HepG2 (cell line): ENCODE results near the gene SLX9. TPM values are rescaled to one million over a fixed set of nuclear protein-coding genes. Genes with fewer than 3 reads are reported as not detected.

Experiments used
- AFF4 ChIP-seq: sonication (generic); formaldehyde crosslinking; IDR thresholded peaks from 2 replicates; pipeline ENCODE4 v1.4.0; 2020; ENCODE audit warnings: missing genetic modification reagents
- CEBPG ChIP-seq: IDR thresholded peaks from 2 replicates; pipeline ENCODE4 v1.6.1; 2016
- HCFC1 ChIP-seq: fragments of 150-350 bp; IDR thresholded peaks from 2 replicates; pipeline ENCODE4 v1.6.1; 2014; ENCODE audit warnings: low read depth, low read length
- HMG20A ChIP-seq: IDR thresholded peaks from 2 replicates; pipeline ENCODE4 v1.6.1; 2016; ENCODE audit warnings: borderline replicate concordance
- MED8 ChIP-seq: sonication (generic); formaldehyde crosslinking; IDR thresholded peaks from 2 replicates; pipeline ENCODE4 v1.8.1; 2023; ENCODE audit warnings: mild to moderate bottlenecking, missing genetic modification reagents; ENCODE audit not compliant: insufficient replicate concordance
- MEIS1 ChIP-seq: sonication (generic); formaldehyde crosslinking; IDR thresholded peaks from 2 replicates; pipeline ENCODE4 v1.9.0; 2021; ENCODE audit warnings: mild to moderate bottlenecking, missing genetic modification reagents, moderate library complexity, borderline replicate concordance
- NPAS2 ChIP-seq: sonication (generic); formaldehyde crosslinking; IDR thresholded peaks from 2 replicates; pipeline ENCODE4 v1.8.0; 2022; ENCODE audit warnings: mild to moderate bottlenecking, missing genetic modification reagents, borderline replicate concordance
- PHB2 ChIP-seq: fragments of 450-650 bp; IDR thresholded peaks from 2 replicates; pipeline ENCODE4 v1.6.1; 2018; ENCODE audit not compliant: partially characterized antibody
- POGZ ChIP-seq: sonication (generic); formaldehyde crosslinking; IDR thresholded peaks from 2 replicates; pipeline ENCODE4 v1.4.0; 2020; ENCODE audit warnings: mild to moderate bottlenecking, missing genetic modification reagents
- RARA ChIP-seq: IDR thresholded peaks from 2 replicates; pipeline ENCODE4 v1.6.1; 2016; ENCODE audit warnings: missing genetic modification reagents, missing compliant biosample characterization
- RFX1 ChIP-seq: fragments of 450-650 bp; IDR thresholded peaks from 2 replicates; pipeline ENCODE4 v1.6.1; 2017
- YEATS2 ChIP-seq: sonication (generic); formaldehyde crosslinking; IDR thresholded peaks from 2 replicates; pipeline ENCODE4 v1.4.0; 2020; ENCODE audit warnings: missing genetic modification reagents, borderline replicate concordance
- ZBTB1 ChIP-seq: sonication (generic); formaldehyde crosslinking; IDR thresholded peaks from 2 replicates; pipeline ENCODE4 v1.4.0; 2020; ENCODE audit warnings: missing genetic modification reagents, borderline replicate concordance
- ZFP37 ChIP-seq: sonication (generic); formaldehyde crosslinking; IDR thresholded peaks from 2 replicates; pipeline ENCODE4 v1.4.0; 2020; ENCODE audit warnings: missing genetic modification reagents, borderline replicate concordance
- ZFY ChIP-seq: sonication (generic); formaldehyde crosslinking; IDR thresholded peaks from 2 replicates; pipeline ENCODE4 v1.4.0; 2020; ENCODE audit warnings: missing genetic modification reagents
- ZKSCAN1 ChIP-seq: fragments of 150-350 bp; IDR thresholded peaks from 2 replicates; pipeline ENCODE4 v1.6.1; 2014; ENCODE audit warnings: low read length
- ZNF230 ChIP-seq: sonication (generic); formaldehyde crosslinking; IDR thresholded peaks from 2 replicates; pipeline ENCODE4 v1.4.0; 2020; ENCODE audit warnings: mild to moderate bottlenecking, missing genetic modification reagents
- ZNF251 ChIP-seq: sonication (generic); formaldehyde crosslinking; IDR thresholded peaks from 2 replicates; pipeline ENCODE4 v1.9.0; 2021; ENCODE audit warnings: mild to moderate bottlenecking, missing genetic modification reagents
- ZNF446 ChIP-seq: sonication (generic); formaldehyde crosslinking; IDR thresholded peaks from 2 replicates; pipeline ENCODE4 v1.5.0; 2020; ENCODE audit warnings: mild to moderate bottlenecking, missing genetic modification reagents
- ZNF556 ChIP-seq: sonication (generic); formaldehyde crosslinking; IDR thresholded peaks from 2 replicates; pipeline ENCODE4 v1.4.0; 2020; ENCODE audit warnings: mild to moderate bottlenecking, missing genetic modification reagents, borderline replicate concordance
- ZNF781 ChIP-seq: sonication (generic); formaldehyde crosslinking; IDR thresholded peaks from 2 replicates; pipeline ENCODE4 v1.5.1; 2020; ENCODE audit warnings: borderline replicate concordance, mild to moderate bottlenecking, missing genetic modification reagents; ENCODE audit errors: not compliant biosample characterization
- ZNF883 ChIP-seq: sonication (generic); formaldehyde crosslinking; IDR thresholded peaks from 2 replicates; pipeline ENCODE4 v1.5.1; 2020; ENCODE audit warnings: mild to moderate bottlenecking, missing genetic modification reagents; ENCODE audit errors: not compliant biosample characterization
- polyA plus RNA-seq, 8 experiments: library from polyadenylated mRNA; depleted of rRNA in 3 of 8; stranded (reverse) in 7 of 8; unstranded in 1 of 8; fragments of >200 nt; fragmentation: Illumina TruSeq in 4 of 8; extraction: Trizol in 4 of 8; gene quantifications; 2 replicates each; pipeline versions ENCODE4 v1.2.1 to v1.2.3, GENCODE V29; 2011 to 2016; ENCODE audit warnings: low read depth in 4 of 8, missing spikeins in 1 of 8, mixed read lengths in 1 of 8; ENCODE audit not compliant: insufficient read depth in 1 of 8
- total RNA-seq, 5 experiments: library from RNA; depleted of rRNA; stranded (reverse); fragments of >200 nt; fragmentation: Illumina TruSeq; extraction: Trizol; gene quantifications; 2 replicates each; pipeline ENCODE4 v1.2.3, GENCODE V29; 2016; ENCODE audit warnings: low read depth in 1 of 5
- TF ChIP-seq, protein P1 (sequence below): IDR thresholded peaks from 2 replicates; pipeline ENCODE4 v1.6.1; 2016; ENCODE audit warnings: low read depth, borderline replicate concordance
- TF ChIP-seq, protein P2 (sequence below): sonication (generic); formaldehyde crosslinking; IDR thresholded peaks from 2 replicates; pipeline ENCODE4 v1.5.1; 2020; ENCODE audit warnings: mild to moderate bottlenecking, moderate library complexity, missing genetic modification reagents
- TF ChIP-seq, protein P3 (sequence below): IDR thresholded peaks from 2 replicates; pipeline ENCODE4 v1.6.1; 2016; ENCODE audit warnings: missing compliant biosample characterization, missing genetic modification reagents, borderline replicate concordance

SLX9 gene
- total and polyA plus RNA-seq, 2 of the 13 experiments (the other 11 are each of a cell fraction or from before 2014, with no cell fraction given): 21.0 to 47.1 TPM

GRCh38 chr21:44911384-44912157 lies 28.3 kb upstream of the SLX9 start (continued):
- TF ChIP-seq, protein P1, sequence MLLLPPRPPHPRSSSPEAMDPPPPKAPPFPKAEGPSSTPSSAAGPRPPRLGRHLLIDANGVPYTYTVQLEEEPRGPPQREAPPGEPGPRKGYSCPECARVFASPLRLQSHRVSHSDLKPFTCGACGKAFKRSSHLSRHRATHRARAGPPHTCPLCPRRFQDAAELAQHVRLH (CRISPR knock-in tag): no peak
- TF ChIP-seq CEBPG (CRISPR knock-in tag): no peak
- TF ChIP-seq AFF4: no peak
- no peak; the same call in none of the 2 replicates for TF ChIP-seq ZNF230 (CRISPR knock-in tag)
- no peak for TF ChIP-seq ZNF251
- peak; percentile 86 for TF ChIP-seq ZFY (CRISPR knock-in tag)
- TF ChIP-seq HMG20A (CRISPR knock-in tag): no peak
- no peak for TF ChIP-seq ZFP37 (CRISPR knock-in tag)
- TF ChIP-seq YEATS2: no peak
- TF ChIP-seq ZKSCAN1: no peak
- TF ChIP-seq ZNF556 (CRISPR knock-in tag): peak; percentile 59; the same call in 1 of the 2 replicates
- no peak for TF ChIP-seq POGZ (CRISPR knock-in tag)
- no peak for TF ChIP-seq PHB2
- TF ChIP-seq RARA (CRISPR knock-in tag): 0 out of 2 replicates have a peak, but pooled peaks have one; percentile 2
- peak; percentile 50; the same call in 1 of the 2 replicates for TF ChIP-seq ZNF446 (CRISPR knock-in tag)
- no peak for TF ChIP-seq MED8 (CRISPR knock-in tag)
- no peak for TF ChIP-seq ZBTB1 (CRISPR knock-in tag)
- TF ChIP-seq RFX1: no peak
- peak; percentile 85; the same call in 1 of the 2 replicates for TF ChIP-seq MEIS1 (CRISPR knock-in tag)
- 0 out of 2 replicates have a peak, but pooled peaks have one; percentile 31 for TF ChIP-seq HCFC1
- no peak for TF ChIP-seq ZNF781
- TF ChIP-seq, protein P2, sequence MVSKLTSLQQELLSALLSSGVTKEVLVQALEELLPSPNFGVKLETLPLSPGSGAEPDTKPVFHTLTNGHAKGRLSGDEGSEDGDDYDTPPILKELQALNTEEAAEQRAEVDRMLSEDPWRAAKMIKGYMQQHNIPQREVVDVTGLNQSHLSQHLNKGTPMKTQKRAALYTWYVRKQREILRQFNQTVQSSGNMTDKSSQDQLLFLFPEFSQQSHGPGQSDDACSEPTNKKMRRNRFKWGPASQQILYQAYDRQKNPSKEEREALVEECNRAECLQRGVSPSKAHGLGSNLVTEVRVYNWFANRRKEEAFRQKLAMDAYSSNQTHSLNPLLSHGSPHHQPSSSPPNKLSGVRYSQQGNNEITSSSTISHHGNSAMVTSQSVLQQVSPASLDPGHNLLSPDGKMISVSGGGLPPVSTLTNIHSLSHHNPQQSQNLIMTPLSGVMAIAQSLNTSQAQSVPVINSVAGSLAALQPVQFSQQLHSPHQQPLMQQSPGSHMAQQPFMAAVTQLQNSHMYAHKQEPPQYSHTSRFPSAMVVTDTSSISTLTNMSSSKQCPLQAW (CRISPR knock-in tag): peak; percentile 86
- TF ChIP-seq ZNF883 (CRISPR knock-in tag): no peak
- TF ChIP-seq, protein P3, sequence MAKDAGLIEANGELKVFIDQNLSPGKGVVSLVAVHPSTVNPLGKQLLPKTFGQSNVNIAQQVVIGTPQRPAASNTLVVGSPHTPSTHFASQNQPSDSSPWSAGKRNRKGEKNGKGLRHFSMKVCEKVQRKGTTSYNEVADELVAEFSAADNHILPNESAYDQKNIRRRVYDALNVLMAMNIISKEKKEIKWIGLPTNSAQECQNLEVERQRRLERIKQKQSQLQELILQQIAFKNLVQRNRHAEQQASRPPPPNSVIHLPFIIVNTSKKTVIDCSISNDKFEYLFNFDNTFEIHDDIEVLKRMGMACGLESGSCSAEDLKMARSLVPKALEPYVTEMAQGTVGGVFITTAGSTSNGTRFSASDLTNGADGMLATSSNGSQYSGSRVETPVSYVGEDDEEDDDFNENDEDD: no peak
- no peak for TF ChIP-seq NPAS2 (CRISPR knock-in tag)
